K562 (cell line): ENCODE results near the gene ICE2. TPM values are rescaled to one million over a fixed set of nuclear protein-coding genes. Genes with fewer than 3 reads are reported as not detected.

Experiments used
- ATAC-seq: fragments of 200-7000 bp; cut with Tn5 transposase; 3 replicates; pipeline ENCODE4 v1.9.1; 2020; ENCODE audit warnings: moderate library complexity
- BruUV-seq: library from RNA; stranded (reverse); fragments of 400-500 nt; replicated peaks from 2 replicates; lab custom pipeline; 2021; lab: Mats Ljungman, UMichigan
- CTCF ChIA-PET: fragments of 300-600 bp; formaldehyde crosslinking; extraction: SDS; loops from one replicate; lab custom pipeline; 2021; ENCODE audit warnings: low intra/inter-chr PET ratio; lab: Yijun Ruan, JAX
- POLR2A ChIA-PET: fragments of 300-600, 350-650 bp; sonication (Branson Sonifier 250); formaldehyde crosslinking; extraction: SDS; loops from one replicate; lab custom pipeline; 2021; ENCODE audit warnings: antibody characterized with exemption, inconsistent platforms; lab: Yijun Ruan, JAX
- DNase-seq, 4 experiments: peaks; one replicate each; pipeline versions ENCODE4 v3.0.0 to v3.0.0-alpha.2; 2011 to 2018; ENCODE audit warnings: low spot score in 3 of 4, mixed read lengths in 3 of 4; ENCODE audit errors: extremely low read depth in 1 of 4
- FAIRE-seq: peaks from 2 replicates; lab custom pipeline; 2011; peaks lifted over from hg19 to GRCh38; lab: Jason Lieb, UNC
- H2AFZ ChIP-seq: 2 replicates; pipeline ENCODE4 v1.6.0; 2011; ENCODE audit warnings: low read depth, low read length, control low read depth, inconsistent platforms
- H3K27ac ChIP-seq: fragments of 200-600 bp; 3 replicates; pipeline ENCODE4 v1.8.0; 2011; ENCODE audit warnings: low read depth, mild to moderate bottlenecking, control low read depth, inconsistent platforms, low read length, moderate library complexity, mixed read lengths; ENCODE audit errors: extremely low read depth
- H3K27me3 ChIP-seq, 2 experiments: fragments of 300-600 bp in 1 of 2; 2 replicates in 1 of 2; 3 replicates in 1 of 2; pipeline versions ENCODE4 v1.6.0 to v1.8.0; 2011; ENCODE audit warnings: inconsistent platforms in 2 of 2, low read length in 2 of 2, mild to moderate bottlenecking in 1 of 2, mixed read lengths in 1 of 2, moderate library complexity in 1 of 2; ENCODE audit not compliant: control insufficient read depth in 2 of 2, insufficient read depth in 2 of 2
- H3K36me3 ChIP-seq: fragments of 300-600 bp; 3 replicates; pipeline ENCODE4 v1.8.0; 2011; ENCODE audit warnings: mild to moderate bottlenecking, low read length, inconsistent platforms; ENCODE audit not compliant: control insufficient read depth, insufficient read depth
- H3K4me1 ChIP-seq, 2 experiments: fragments of 200-600 bp in 1 of 2; replicated peaks in 1 of 2; 2 replicates in 1 of 2; 3 replicates in 1 of 2; pipeline versions ENCODE4 v1.5.1 to v1.8.0; 2011; ENCODE audit warnings: inconsistent platforms in 2 of 2, low read length in 2 of 2, mild to moderate bottlenecking in 1 of 2, mixed read lengths in 1 of 2, moderate library complexity in 1 of 2; ENCODE audit not compliant: control insufficient read depth in 2 of 2, insufficient read depth in 2 of 2
- H3K4me2 ChIP-seq: 2 replicates; pipeline ENCODE4 v1.6.1; 2011; ENCODE audit warnings: low read length, control low read depth, inconsistent platforms, mixed read lengths; ENCODE audit not compliant: insufficient read depth
- H3K4me3 ChIP-seq: fragments of 200-600 bp; sonication (generic), shearing (Covaris generic); 2 replicates; pipeline ENCODE4 v1.5.1; 2016; ENCODE audit warnings: control low read depth, inconsistent platforms
- H3K79me2 ChIP-seq: fragments of 200-600 bp; 3 replicates; pipeline ENCODE4 v1.8.0; 2011; ENCODE audit warnings: low read length, inconsistent platforms; ENCODE audit not compliant: control insufficient read depth, insufficient read depth
- H3K9ac ChIP-seq, 2 experiments: 2 replicates each; pipeline versions ENCODE4 v1.6.0 to v1.6.1; 2011; ENCODE audit warnings: low read depth in 2 of 2, low read length in 2 of 2, control low read depth in 1 of 2, inconsistent platforms in 1 of 2, mild to moderate bottlenecking in 1 of 2, mixed read lengths in 1 of 2; ENCODE audit not compliant: insufficient read depth in 1 of 2
- H3K9me1 ChIP-seq: one replicate; pipeline ENCODE4 v1.6.0; 2011; ENCODE audit warnings: inconsistent platforms, mild to moderate bottlenecking, low read length, moderate library complexity; ENCODE audit not compliant: control insufficient read depth, insufficient read depth
- H3K9me3 ChIP-seq: replicated peaks from 2 replicates; pipeline ENCODE4 v1.5.1; 2011; ENCODE audit warnings: low read depth, low read length, inconsistent platforms; ENCODE audit not compliant: control insufficient read depth, insufficient read depth
- H4K20me1 ChIP-seq: replicated peaks from 2 replicates; pipeline ENCODE4 v1.6.1; 2011; ENCODE audit warnings: low read length, inconsistent platforms, mixed read lengths; ENCODE audit not compliant: control insufficient read depth, insufficient read depth
- CBFB ChIP-seq: sonication (generic); formaldehyde crosslinking; IDR thresholded peaks from 2 replicates; pipeline ENCODE4 v1.4.0; 2020; ENCODE audit warnings: mild to moderate bottlenecking, missing genetic modification reagents
- CHD1 ChIP-seq: fragments of 200-600 bp; sonication (generic); IDR thresholded peaks from one replicate; pipeline ENCODE4 v1.6.1; 2012; ENCODE audit warnings: mild to moderate bottlenecking, moderate library complexity, low read length, inconsistent platforms
- CXXC5 ChIP-seq: fragments of 250-450 bp; sonication (Bioruptor Pico); IDR thresholded peaks from 2 replicates; pipeline ENCODE4 v1.8.0; 2022; ENCODE audit warnings: inconsistent platforms, mild to moderate bottlenecking, moderate library complexity
- EZH2 ChIP-seq: IDR thresholded peaks from 2 replicates; pipeline ENCODE4 v1.6.1; 2012; ENCODE audit warnings: low read depth, mild to moderate bottlenecking, inconsistent platforms, low read length, borderline replicate concordance
- KLF10 ChIP-seq: fragments of 250-450 bp; sonication (Bioruptor Pico); IDR thresholded peaks from 2 replicates; pipeline ENCODE4 v1.6.1; 2021; ENCODE audit warnings: matching md5 sums
- MED1 ChIP-seq: sonication (generic); formaldehyde crosslinking; IDR thresholded peaks from 2 replicates; pipeline ENCODE4 v1.8.1; 2023; ENCODE audit warnings: missing genetic modification reagents, borderline replicate concordance
- MLLT1 ChIP-seq, 2 experiments: fragments of 450-650 bp; IDR thresholded peaks; 2 replicates each; pipeline ENCODE4 v1.6.1; 2016
- MTA1 ChIP-seq: fragments of 450-650 bp; IDR thresholded peaks from 2 replicates; pipeline ENCODE4 v1.6.1; 2017; ENCODE audit warnings: borderline replicate concordance
- PHB ChIP-seq: fragments of 250-450 bp; sonication (Bioruptor Pico); IDR thresholded peaks from 2 replicates; pipeline ENCODE4 v1.5.0; 2021
- RBM25 ChIP-seq: fragments of 200-400 bp; formaldehyde crosslinking; IDR thresholded peaks from 2 replicates; pipeline ENCODE4 v1.6.1; 2018; ENCODE audit warnings: low read length, low read depth, moderate library complexity; ENCODE audit not compliant: severe bottlenecking
- SMARCA4 ChIP-seq: fragments of 450-650 bp; IDR thresholded peaks from 2 replicates; pipeline ENCODE4 v1.6.1; 2016
- STAT5B ChIP-seq: fragments of 250-450 bp; sonication (Bioruptor Pico); IDR thresholded peaks from 2 replicates; pipeline ENCODE4 v1.8.0; 2021; ENCODE audit warnings: mild to moderate bottlenecking, inconsistent platforms
- TBL1XR1 ChIP-seq, 2 experiments: IDR thresholded peaks; 2 replicates each; pipeline ENCODE4 v1.6.1; 2012; ENCODE audit warnings: improper control_type of control experiment in 2 of 2, low read length in 2 of 2, mild to moderate bottlenecking in 1 of 2
- ZBED1 ChIP-seq: IDR thresholded peaks from 2 replicates; pipeline ENCODE4 v1.6.1; 2014
- ZBTB7A ChIP-seq: IDR thresholded peaks from 2 replicates; pipeline ENCODE4 v1.6.1; 2011; ENCODE audit warnings: low read depth, mild to moderate bottlenecking, low read length, moderate library complexity, borderline replicate concordance; ENCODE audit not compliant: control insufficient read depth
- ZKSCAN3 ChIP-seq: fragments of 250-450 bp; sonication (Bioruptor Pico); IDR thresholded peaks from 2 replicates; pipeline ENCODE4 v1.4.0; 2020
- ZKSCAN8 ChIP-seq: fragments of 200-800 bp; sonication (Bioruptor generic); IDR thresholded peaks from 2 replicates; pipeline ENCODE4 v1.6.1; 2016; ENCODE audit warnings: missing genetic modification characterization, missing compliant biosample characterization
- ZNF274 ChIP-seq: IDR thresholded peaks from 2 replicates; pipeline ENCODE4 v1.6.1; 2011; ENCODE audit warnings: low read depth, mild to moderate bottlenecking, low read length, moderate library complexity, borderline replicate concordance
- ZNF3 ChIP-seq: fragments of 250-450 bp; sonication (Bioruptor Pico); IDR thresholded peaks from 2 replicates; pipeline ENCODE4 v1.5.0; 2021; ENCODE audit warnings: mild to moderate bottlenecking, moderate library complexity
- ZNF699 ChIP-seq: fragments of 250-450 bp; sonication (Bioruptor Pico); IDR thresholded peaks from 2 replicates; pipeline ENCODE4 v1.8.0; 2021; ENCODE audit warnings: mild to moderate bottlenecking, moderate library complexity; ENCODE audit not compliant: insufficient replicate concordance
- ZNF79 ChIP-seq: fragments of 250-450 bp; sonication (Bioruptor Pico); IDR thresholded peaks from 2 replicates; pipeline ENCODE4 v1.4.0; 2020; ENCODE audit warnings: low read depth, mild to moderate bottlenecking, moderate library complexity
- WGBS: fragments of 100-300 bp; shearing (Covaris generic); methylation state at CpG from one replicate; pipeline ENCODE4 v1.1.6; 2016; ENCODE audit warnings: low coverage, mixed read lengths; ENCODE audit not compliant: insufficient coverage; ENCODE audit errors: missing lambda C conversion rate; 5-methylcytosine and 5-hydroxymethylcytosine counted together
- in situ Hi-C: fragments of 300-500 bp; cut with MboI; formaldehyde crosslinking; loops from 4 replicates; pipeline ENCODE4 v1.15.0; 2018; ENCODE audit warnings: inconsistent platforms, mixed read lengths
- intact Hi-C: fragments of 100-400 bp; cut with micrococcal nuclease; formaldehyde crosslinking; loops from 2 replicates; pipeline ENCODE4 v1.14.2; 2022
- polyA plus RNA-seq, 8 experiments: library from polyadenylated mRNA; depleted of rRNA in 4 of 8; stranded (reverse) in 5 of 8; unstranded in 3 of 8; fragments of >200 nt; fragmentation: Nextera tagmentation in 2 of 8; fragmentation: Illumina TruSeq in 1 of 8; extraction: Ambion mirVana in 2 of 8; extraction: Trizol in 1 of 8; gene quantifications; 2 replicates each; pipeline versions ENCODE4 v1.2.1 to v1.2.3, GENCODE V29; 2011 to 2014; ENCODE audit warnings: inconsistent platforms in 1 of 8, missing spikeins in 1 of 8
- total RNA-seq, 7 experiments: library from RNA; depleted of rRNA in 6 of 7; stranded (reverse); fragments of >200 nt in 6 of 7; fragmentation: Illumina TruSeq in 2 of 7; extraction: Trizol in 2 of 7; gene quantifications; 2 replicates each; pipeline versions ENCODE4 v1.2.1 to v1.2.3, GENCODE V29; 2011 to 2021; ENCODE audit warnings: low replicate concordance in 1 of 7

ICE2 gene
- total and polyA plus RNA-seq, 9 of the 15 experiments (the other 6 are each of a cell fraction or from before 2014, with no cell fraction given), result 21.8 to 87.9 (median 58.1) TPM

GRCh38 chr15:60396958-60397771, 81.8 kb downstream of the ICE2 start (continued):
- TF ChIP-seq ZBTB7A (peak; percentile 89; the same call in 1 of the 2 replicates), CXXC5 (CRISPR knock-in tag) (peak; percentile 27; the same call in 1 of the 2 replicates), ZBED1 (no peak), ZNF79 (CRISPR knock-in tag) (no peak), PHB (CRISPR knock-in tag) (no peak), RBM25 (no peak)
- TF ChIP-seq, all 486 proteins: peak for 88

GRCh38 chr15:60396560-60396957, 82.4 kb downstream of the ICE2 start:
- H3K27ac ChIP-seq, result peak overlapping the region; percentile 92
- peaks cover 62% of the 10 kb centered on the region for H3K79me2 ChIP-seq
- in situ Hi-C loops (no loop called here), intact Hi-C loops (loop anchor here (2.0 kb wide), 1 partner anchor 82 kb away; the partner anchor contains the start of gene ICE2)
- peak overlapping the region; percentile 95 for H3K4me3 ChIP-seq
- peak overlapping the region; percentile 98 for H3K4me2 ChIP-seq
- H3K4me1 ChIP-seq, result peaks cover 36 to 46% of the 10 kb centered on the region in 2 experiments
- ChIA-PET POLR2A (interaction anchor here (0.6 to 5.6 kb wide), 8 partner anchors 9 to 1126 kb away, joined by 3 to 38 read pairs (median 4); no protein-coding TSS in a partner anchor), CTCF (no interaction called here)
- no peaks in the 10 kb centered on the region for H3K27me3 ChIP-seq
- H3K9ac ChIP-seq, result peak overlapping the region; percentile 80 to 92; a peak in 3 of 4 replicates
- H3K36me3 ChIP-seq, result peaks cover 49% of the 10 kb centered on the region; the same call in 2 of the 3 replicates
- WGBS, result 13% methylated on average over 5 of the region's 5 CpGs
- no TSS peak for BruUV-seq
- ATAC-seq, result no peak
- H3K9me1 ChIP-seq, result peaks cover 6% of the 10 kb centered on the region
- H2AFZ ChIP-seq, result no peak overlapping the region
- no peak for FAIRE-seq
- peaks cover 42% of the 10 kb centered on the region for H4K20me1 ChIP-seq
- DNase-seq, result no peak
- no peaks in the 10 kb centered on the region for H3K9me3 ChIP-seq
- no peak for TF ChIP-seq SMARCA4
- no peak for TF ChIP-seq CBFB
- no peak for TF ChIP-seq MTA1
- TF ChIP-seq TBL1XR1 (IDR thresholded peaks at IDR 0.05; ENCODE audit: low read length in 2 of 2), result no peak
- peak; percentile 38 for TF ChIP-seq CHD1
- 0 out of 2 replicates have a peak, but pooled peaks have one; percentile 35 for TF ChIP-seq MED1 (CRISPR knock-in tag)
- no peak for TF ChIP-seq STAT5B (CRISPR knock-in tag)
- peak; percentile 83 for TF ChIP-seq ZKSCAN3
- TF ChIP-seq ZNF699 (CRISPR knock-in tag), result no peak
- no peak for TF ChIP-seq EZH2
- no peak for TF ChIP-seq ZNF274
- no peak for TF ChIP-seq KLF10
- TF ChIP-seq ZKSCAN8 (CRISPR knock-in tag), result no peak
- TF ChIP-seq ZNF3 (CRISPR knock-in tag), result no peak
- TF ChIP-seq MLLT1 (IDR thresholded peaks at IDR 0.05), result no peak
